Subcutaneous abdominal adipose tissue (tissue), 5 donors: ENCODE data around the gene PSAP.

Experiments
- H3K27ac ChIP-seq: one replicate; pipeline ENCODE4 v1.7.0; 2013; ENCODE audit warnings: low read depth, mild to moderate bottlenecking, inconsistent platforms, low read length, moderate library complexity
- H3K27me3 ChIP-seq, 5 donors: one replicate each; pipeline ENCODE4 v1.7.0; 2013; ENCODE audit warnings: low read length in 5 of 5, inconsistent platforms in 1 of 5; ENCODE audit not compliant: control insufficient read depth in 5 of 5, insufficient read depth in 4 of 5
- H3K36me3 ChIP-seq, 5 donors: one replicate each; pipeline ENCODE4 v1.7.0; 2013; ENCODE audit warnings: low read length in 5 of 5; ENCODE audit not compliant: control insufficient read depth in 5 of 5, insufficient read depth in 5 of 5
- H3K4me1 ChIP-seq, 5 donors: one replicate each; pipeline ENCODE4 v1.7.0; 2013; ENCODE audit warnings: low read length in 5 of 5, mild to moderate bottlenecking in 3 of 5, moderate library complexity in 1 of 5; ENCODE audit not compliant: control insufficient read depth in 5 of 5, insufficient read depth in 5 of 5
- H3K4me3 ChIP-seq, 5 donors: one replicate each; pipeline ENCODE4 v1.7.0; 2013; ENCODE audit warnings: low read length in 5 of 5, low read depth in 1 of 5
- H3K9ac ChIP-seq, 5 donors: one replicate each; pipeline ENCODE4 v1.7.0; 2013; ENCODE audit warnings: low read length in 5 of 5, mild to moderate bottlenecking in 4 of 5, moderate library complexity in 3 of 5
- H3K9me3 ChIP-seq, 5 donors: one replicate each; pipeline ENCODE4 v1.7.0; 2013; ENCODE audit warnings: low read length in 5 of 5; ENCODE audit not compliant: control insufficient read depth in 5 of 5
- donor health status: healthy.
- donor health status: healthy.
- donor health status: healthy.
- donor health status: healthy.
- donor health status: healthy.

Gene PSAP

GRCh38 chr10:71829896-71830295, 21.2 kb downstream of the PSAP start:
- H3K4me1 ChIP-seq = peaks cover 5 to 29% (median 21%) of the 10 kb centered on the region in 5 donors
- H3K9ac ChIP-seq = no peak overlapping the region
- H3K27me3 ChIP-seq = no peaks in the 10 kb centered on the region
- peaks cover 17 to 92% (median 82%) of the 10 kb centered on the region in 5 donors for H3K36me3 ChIP-seq
- no peak overlapping the region for H3K4me3 ChIP-seq
- no peaks in the 10 kb centered on the region for H3K9me3 ChIP-seq
- H3K27ac ChIP-seq = no peak overlapping the region

GRCh38 chr10:71829171-71829570, 21.9 kb downstream of the PSAP start:
- Histone ChIP-seq H3K27ac (no peak overlapping the region), H3K4me3 (no peak overlapping the region), H3K9ac (no peak overlapping the region), H3K36me3 (peaks cover 23 to 97% (median 88%) of the 10 kb centered on the region in 5 donors), H3K9me3 (no peaks in the 10 kb centered on the region), H3K4me1 (peaks cover 5 to 25% (median 21%) of the 10 kb centered on the region in 5 donors), H3K27me3 (no peaks in the 10 kb centered on the region)

- H3K27ac ChIP-seq = no peak overlapping the region
- no peaks in the 10 kb centered on the region for H3K27me3 ChIP-seq
- no peaks in the 10 kb centered on the region for H3K9me3 ChIP-seq
- peaks cover 5 to 20% (median 18%) of the 10 kb centered on the region in 5 donors for H3K4me1 ChIP-seq
- peaks cover 25 to 97% (median 88%) of the 10 kb centered on the region in 5 donors for H3K36me3 ChIP-seq
- H3K4me3 ChIP-seq = no peak overlapping the region
- H3K9ac ChIP-seq = no peak overlapping the region
Measured at GRCh38 chr10:71828702-71829101, 22.3 kb downstream of the PSAP start.

GRCh38 chr10:71827852-71828251, 23.2 kb downstream of the PSAP start:
- Histone ChIP-seq H3K36me3 (peaks cover 26 to 97% (median 91%) of the 10 kb centered on the region in 5 donors), H3K9me3 (no peaks in the 10 kb centered on the region), H3K4me3 (no peak overlapping the region), H3K27ac (no peak overlapping the region), H3K27me3 (no peaks in the 10 kb centered on the region), H3K4me1 (peaks cover 5 to 13% (median 11%) of the 10 kb centered on the region in 5 donors), H3K9ac (no peak overlapping the region)

- Histone ChIP-seq H3K9me3 (no peaks in the 10 kb centered on the region), H3K4me1 (peaks cover 0 to 8% (median 7%) of the 10 kb centered on the region in 5 donors), H3K36me3 (peaks cover 31 to 97% (median 93%) of the 10 kb centered on the region in 5 donors), H3K4me3 (no peak overlapping the region), H3K27me3 (no peaks in the 10 kb centered on the region), H3K27ac (no peak overlapping the region), H3K9ac (no peak overlapping the region)
Measured at GRCh38 chr10:71825217-71825616, 25.8 kb downstream of the PSAP start.

- Histone ChIP-seq H3K4me1 (peaks cover under 1 to 8% (median 7%) of the 10 kb centered on the region in 5 donors), H3K9ac (no peak overlapping the region), H3K4me3 (no peak overlapping the region), H3K9me3 (no peaks in the 10 kb centered on the region), H3K27ac (no peak overlapping the region), H3K27me3 (no peaks in the 10 kb centered on the region), H3K36me3 (peaks cover 27 to 97% (median 97%) of the 10 kb centered on the region in 5 donors)
Measured at GRCh38 chr10:71824333-71824732, 26.7 kb downstream of the PSAP start.

GRCh38 chr10:71823356-71823755, 27.7 kb downstream of the PSAP start:
- no peak overlapping the region for H3K9ac ChIP-seq
- H3K36me3 ChIP-seq = peaks cover 27 to 97% (median 97%) of the 10 kb centered on the region in 5 donors
- H3K4me3 ChIP-seq = no peak overlapping the region
- H3K9me3 ChIP-seq = no peaks in the 10 kb centered on the region
- H3K27ac ChIP-seq = no peak overlapping the region
- H3K4me1 ChIP-seq = peaks cover 0 to 11% (median 10%) of the 10 kb centered on the region in 5 donors
- H3K27me3 ChIP-seq = no peaks in the 10 kb centered on the region

- Histone ChIP-seq H3K27ac (no peak overlapping the region), H3K36me3 (peaks cover 27 to 98% (median 97%) of the 10 kb centered on the region in 5 donors), H3K4me1 (peaks cover 0 to 23% (median 21%) of the 10 kb centered on the region in 5 donors), H3K4me3 (no peak overlapping the region), H3K27me3 (no peaks in the 10 kb centered on the region), H3K9me3 (no peaks in the 10 kb centered on the region), H3K9ac (no peak overlapping the region)
Measured at GRCh38 chr10:71821909-71822763, 28.9 kb downstream of the PSAP start.

- Histone ChIP-seq H3K27ac (no peak overlapping the region), H3K9me3 (no peaks in the 10 kb centered on the region), H3K9ac (no peak overlapping the region), H3K4me1 (peaks cover 0 to 30% (median 29%) of the 10 kb centered on the region in 5 donors), H3K4me3 (no peak overlapping the region), H3K27me3 (no peaks in the 10 kb centered on the region), H3K36me3 (peaks cover 23 to 99% (median 98%) of the 10 kb centered on the region in 5 donors)
Measured at GRCh38 chr10:71820966-71821365, 30.1 kb downstream of the PSAP start.

GRCh38 chr10:71819985-71820384, 31.1 kb downstream of the PSAP start:
- no peak overlapping the region for H3K27ac ChIP-seq

More at GRCh38 chr10:71819985-71820384, 31.1 kb downstream of the PSAP start:
- Histone ChIP-seq H3K9me3 (no peaks in the 10 kb centered on the region), H3K36me3 (peaks cover 18 to 99% (median 98%) of the 10 kb centered on the region in 5 donors), H3K9ac (no peak overlapping the region), H3K4me3 (no peak overlapping the region), H3K4me1 (peaks cover 0 to 30% (median 29%) of the 10 kb centered on the region in 5 donors), H3K27me3 (no peaks in the 10 kb centered on the region)
